T-helper 1 cell treated with Interleukin-12 subunit alpha and Interleukin-12 subunit beta and Interleukin-4 antibody, amounts not matched to agents 30 μg/mL and 1 μg/mL, for 36 hours (primary cell): ENCODE results near the gene ADCY3.

Experiments used
- H3K27ac Mint-ChIP-seq: one replicate; pipeline ENCODE4 v1.8.0; 2021; ENCODE audit warnings: mild to moderate bottlenecking, mixed read lengths
- H3K27me3 Mint-ChIP-seq: one replicate; pipeline ENCODE4 v1.8.0; 2021; ENCODE audit warnings: low read depth, mixed read lengths
- H3K36me3 Mint-ChIP-seq: one replicate; pipeline ENCODE4 v1.8.0; 2021; ENCODE audit warnings: low read depth, mixed read lengths
- H3K4me1 Mint-ChIP-seq: one replicate; pipeline ENCODE4 v1.8.0; 2021; ENCODE audit warnings: low read depth, mixed read lengths
- H3K4me3 Mint-ChIP-seq: one replicate; pipeline ENCODE4 v1.8.0; 2021; ENCODE audit warnings: mild to moderate bottlenecking, moderate library complexity, mixed read lengths
- H3K9me3 Mint-ChIP-seq: one replicate; pipeline ENCODE4 v1.8.0; 2021; ENCODE audit warnings: mixed read lengths

ADCY3 gene

GRCh38 chr2:24919037-24919505 is 966 bp downstream of the ADCY3 start:
- H3K4me3 Mint-ChIP-seq, result peak overlapping the region; percentile 93
- peaks cover 4% of the 10 kb centered on the region for H3K27me3 Mint-ChIP-seq
- H3K27ac Mint-ChIP-seq, result peak overlapping the region; percentile 43
- peaks cover 21% of the 10 kb centered on the region for H3K4me1 Mint-ChIP-seq
- no peaks in the 10 kb centered on the region for H3K9me3 Mint-ChIP-seq
- peaks cover 9% of the 10 kb centered on the region for H3K36me3 Mint-ChIP-seq

- peak overlapping the region; percentile 93 for H3K4me3 Mint-ChIP-seq
- no peaks in the 10 kb centered on the region for H3K9me3 Mint-ChIP-seq
These were observed 1.6 kb downstream of the ADCY3 start for GRCh38 chr2:24918326-24919036.

GRCh38 chr2:24917731-24918325 is 2.2 kb downstream of the ADCY3 start:
- H3K27ac Mint-ChIP-seq, result peak overlapping the region; percentile 29
- no peaks in the 10 kb centered on the region for H3K9me3 Mint-ChIP-seq
- peaks cover 21% of the 10 kb centered on the region for H3K4me1 Mint-ChIP-seq
- peak overlapping the region; percentile 72 for H3K4me3 Mint-ChIP-seq
- no peaks in the 10 kb centered on the region for H3K27me3 Mint-ChIP-seq
- H3K36me3 Mint-ChIP-seq, result peaks cover 11% of the 10 kb centered on the region

More at GRCh38 chr2:24918326-24919036, 1.6 kb downstream of the ADCY3 start:
- Mint-ChIP-seq H3K36me3 (peaks cover 9% of the 10 kb centered on the region), H3K4me1 (peaks cover 21% of the 10 kb centered on the region), H3K27ac (peak overlapping the region; percentile 43), H3K27me3 (no peaks in the 10 kb centered on the region)

GRCh38 chr2:24917086-24917485 is 3.0 kb downstream of the ADCY3 start:
- Mint-ChIP-seq H3K4me1 (peaks cover 21% of the 10 kb centered on the region), H3K27ac (no peak overlapping the region), H3K9me3 (no peaks in the 10 kb centered on the region), H3K27me3 (no peaks in the 10 kb centered on the region), H3K4me3 (peak overlapping the region; percentile 13), H3K36me3 (peaks cover 13% of the 10 kb centered on the region)

GRCh38 chr2:24915796-24916195 is 4.2 kb downstream of the ADCY3 start:
- Mint-ChIP-seq H3K27me3 (no peaks in the 10 kb centered on the region), H3K4me1 (peaks cover 20% of the 10 kb centered on the region), H3K36me3 (peaks cover 17% of the 10 kb centered on the region), H3K4me3 (no peak overlapping the region), H3K9me3 (no peaks in the 10 kb centered on the region), H3K27ac (no peak overlapping the region)

- H3K27me3 Mint-ChIP-seq, result no peaks in the 10 kb centered on the region
- peaks cover 18% of the 10 kb centered on the region for H3K4me1 Mint-ChIP-seq
- H3K9me3 Mint-ChIP-seq, result no peaks in the 10 kb centered on the region
- peaks cover 17% of the 10 kb centered on the region for H3K36me3 Mint-ChIP-seq
- H3K4me3 Mint-ChIP-seq, result no peak overlapping the region
- H3K27ac Mint-ChIP-seq, result no peak overlapping the region
These were observed 4.9 kb downstream of the ADCY3 start for GRCh38 chr2:24915175-24915574.

- Mint-ChIP-seq H3K36me3 (peaks cover 21% of the 10 kb centered on the region), H3K4me1 (peaks cover 18% of the 10 kb centered on the region), H3K9me3 (no peaks in the 10 kb centered on the region), H3K4me3 (no peak overlapping the region), H3K27ac (no peak overlapping the region), H3K27me3 (no peaks in the 10 kb centered on the region)
These were observed 5.3 kb downstream of the ADCY3 start for GRCh38 chr2:24914713-24915112.

- peaks cover 13% of the 10 kb centered on the region for H3K4me1 Mint-ChIP-seq
- H3K36me3 Mint-ChIP-seq, result peaks cover 21% of the 10 kb centered on the region
- H3K27ac Mint-ChIP-seq, result no peak overlapping the region
- no peaks in the 10 kb centered on the region for H3K9me3 Mint-ChIP-seq
- H3K27me3 Mint-ChIP-seq, result no peaks in the 10 kb centered on the region
- H3K4me3 Mint-ChIP-seq, result no peak overlapping the region
These were observed 6.1 kb downstream of the ADCY3 start for GRCh38 chr2:24913911-24914310.

- H3K9me3 Mint-ChIP-seq, result no peaks in the 10 kb centered on the region
- peaks cover 18% of the 10 kb centered on the region for H3K36me3 Mint-ChIP-seq
- H3K27ac Mint-ChIP-seq, result no peak overlapping the region
- H3K4me3 Mint-ChIP-seq, result no peak overlapping the region
- peaks cover 8% of the 10 kb centered on the region for H3K4me1 Mint-ChIP-seq
- H3K27me3 Mint-ChIP-seq, result no peaks in the 10 kb centered on the region
These were observed 7.1 kb downstream of the ADCY3 start for GRCh38 chr2:24912986-24913385.

GRCh38 chr2:24912523-24912922 is 7.5 kb downstream of the ADCY3 start:
- H3K27me3 Mint-ChIP-seq, result no peaks in the 10 kb centered on the region
- no peak overlapping the region for H3K27ac Mint-ChIP-seq
- peaks cover 13% of the 10 kb centered on the region for H3K36me3 Mint-ChIP-seq

GRCh38 chr2:24910245-24910644 is 9.8 kb downstream of the ADCY3 start:
- Mint-ChIP-seq H3K36me3 (peaks cover 13% of the 10 kb centered on the region), H3K27me3 (no peaks in the 10 kb centered on the region), H3K27ac (no peak overlapping the region), H3K4me1 (peaks cover 5% of the 10 kb centered on the region), H3K4me3 (no peak overlapping the region), H3K9me3 (no peaks in the 10 kb centered on the region)

More at GRCh38 chr2:24912523-24912922, 7.5 kb downstream of the ADCY3 start:
- Mint-ChIP-seq H3K4me1 (peaks cover 4% of the 10 kb centered on the region), H3K4me3 (no peak overlapping the region), H3K9me3 (no peaks in the 10 kb centered on the region)

GRCh38 chr2:24909555-24910177 is 10.4 kb downstream of the ADCY3 start:
- H3K27me3 Mint-ChIP-seq, result no peaks in the 10 kb centered on the region
- peaks cover 16% of the 10 kb centered on the region for H3K36me3 Mint-ChIP-seq
- H3K9me3 Mint-ChIP-seq, result no peaks in the 10 kb centered on the region
- no peak overlapping the region for H3K27ac Mint-ChIP-seq
- H3K4me3 Mint-ChIP-seq, result no peak overlapping the region
- H3K4me1 Mint-ChIP-seq, result peaks cover 3% of the 10 kb centered on the region

GRCh38 chr2:24908461-24908901 is 11.6 kb downstream of the ADCY3 start:
- peaks cover 3% of the 10 kb centered on the region for H3K4me1 Mint-ChIP-seq
- no peak overlapping the region for H3K4me3 Mint-ChIP-seq
- no peaks in the 10 kb centered on the region for H3K9me3 Mint-ChIP-seq
- no peak overlapping the region for H3K27ac Mint-ChIP-seq
- no peaks in the 10 kb centered on the region for H3K27me3 Mint-ChIP-seq
- H3K36me3 Mint-ChIP-seq, result peaks cover 16% of the 10 kb centered on the region

GRCh38 chr2:24907116-24907515 is 12.9 kb downstream of the ADCY3 start:
- Mint-ChIP-seq H3K27ac (no peak overlapping the region), H3K4me3 (no peak overlapping the region), H3K36me3 (peaks cover 16% of the 10 kb centered on the region), H3K27me3 (no peaks in the 10 kb centered on the region), H3K9me3 (no peaks in the 10 kb centered on the region), H3K4me1 (peaks cover 3% of the 10 kb centered on the region)

- Mint-ChIP-seq H3K36me3 (peaks cover 13% of the 10 kb centered on the region), H3K4me3 (no peak overlapping the region), H3K9me3 (no peaks in the 10 kb centered on the region), H3K27ac (no peak overlapping the region), H3K27me3 (no peaks in the 10 kb centered on the region), H3K4me1 (peaks cover 3% of the 10 kb centered on the region)
These were observed 13.6 kb downstream of the ADCY3 start for GRCh38 chr2:24906466-24906865.
